BJ (cell line): ENCODE data around the gene ARID1A. TPM values are rescaled to one million over a fixed set of nuclear protein-coding genes. Genes with fewer than 3 reads are reported as not detected.

ENCODE experiments used
- CTCF ChIA-PET: fragments of 350-600 bp; formaldehyde crosslinking; extraction: SDS; loops from one replicate; lab custom pipeline; 2021; ENCODE audit warnings: antibody characterized with exemption, inconsistent platforms; lab: Yijun Ruan, JAX
- POLR2A ChIA-PET: fragments of 300-600 bp; sonication (Branson Sonifier 250); formaldehyde crosslinking; extraction: SDS; loops from one replicate; lab custom pipeline; 2021; ENCODE audit warnings: antibody characterized with exemption; lab: Charles Lee
- DNase-seq: peaks from one replicate; pipeline ENCODE4 v3.0.0-alpha.2; 2011; ENCODE audit warnings: low read depth
- H3K27me3 ChIP-seq: 2 replicates; pipeline ENCODE4 v1.6.0; 2011; ENCODE audit warnings: low read length; ENCODE audit not compliant: control insufficient read depth, insufficient read depth
- H3K36me3 ChIP-seq: 2 replicates; pipeline ENCODE4 v1.5.1; 2011; ENCODE audit warnings: low read length; ENCODE audit not compliant: control insufficient read depth, insufficient read depth
- H3K4me3 ChIP-seq: 2 replicates; pipeline ENCODE4 v1.5.1; 2011; ENCODE audit warnings: low read depth, mild to moderate bottlenecking, control low read depth, low read length
- CTCF ChIP-seq: IDR thresholded peaks from 2 replicates; pipeline ENCODE4 v1.5.1; 2011; ENCODE audit warnings: low read depth, mild to moderate bottlenecking, control low read depth, inconsistent platforms, low read length, moderate library complexity; ENCODE audit not compliant: insufficient read depth
- polyA plus RNA-seq: library from polyadenylated mRNA; depleted of rRNA; stranded (reverse); fragments of >200 nt; gene quantifications from 2 replicates; pipeline ENCODE4 v1.2.3, GENCODE V29; 2011

ARID1A gene
- polyA plus RNA-seq, 1 experiment: 16.0 TPM

DNA sequence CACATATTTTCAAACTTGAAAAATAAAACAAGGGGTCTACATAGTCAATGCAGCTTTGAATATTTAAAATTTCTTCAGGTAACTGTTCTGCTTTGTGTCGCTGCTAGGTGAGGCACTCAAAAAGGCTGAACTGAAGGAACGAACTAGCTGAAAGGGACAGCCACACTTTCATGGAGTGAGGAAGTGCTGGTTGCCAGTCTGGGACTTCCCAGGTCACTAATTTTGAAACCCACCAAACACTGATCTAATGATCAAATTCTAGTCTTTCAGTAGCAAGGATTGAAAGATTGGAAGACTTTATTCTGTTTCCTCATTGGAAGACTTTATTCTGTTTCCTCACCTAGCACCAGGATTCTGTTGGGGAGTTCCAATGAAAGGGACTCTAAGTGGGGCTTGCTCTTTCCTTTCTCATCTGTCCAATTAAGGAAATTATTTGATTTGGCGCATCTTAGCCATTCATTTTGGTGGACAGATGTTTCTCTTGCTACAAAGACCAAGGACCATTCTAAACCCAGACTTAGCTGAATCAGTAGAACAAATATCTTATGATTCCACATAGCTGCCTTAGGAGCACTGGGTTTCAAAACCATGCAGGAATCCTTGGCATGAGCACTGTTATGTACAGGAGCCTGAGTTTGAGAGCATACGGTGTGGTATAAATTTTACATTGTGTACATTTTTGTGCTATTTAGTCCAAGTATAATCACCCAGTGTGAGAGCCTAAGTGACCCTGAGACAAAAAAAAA, 10.9 kb upstream of the ARID1A start:
- H3K27me3 ChIP-seq: no peaks in the 10 kb centered on the region
- H3K4me3 ChIP-seq: no peak overlapping the region
- ChIA-PET POLR2A (no interaction called here), CTCF (interaction anchor here (1.1 kb wide), 1 partner anchor 104 kb away, joined by 4 read pairs; no protein-coding TSS in a partner anchor)
- DNase-seq: no peak
- TF ChIP-seq CTCF: no peak
- H3K36me3 ChIP-seq: no peaks in the 10 kb centered on the region

DNA sequence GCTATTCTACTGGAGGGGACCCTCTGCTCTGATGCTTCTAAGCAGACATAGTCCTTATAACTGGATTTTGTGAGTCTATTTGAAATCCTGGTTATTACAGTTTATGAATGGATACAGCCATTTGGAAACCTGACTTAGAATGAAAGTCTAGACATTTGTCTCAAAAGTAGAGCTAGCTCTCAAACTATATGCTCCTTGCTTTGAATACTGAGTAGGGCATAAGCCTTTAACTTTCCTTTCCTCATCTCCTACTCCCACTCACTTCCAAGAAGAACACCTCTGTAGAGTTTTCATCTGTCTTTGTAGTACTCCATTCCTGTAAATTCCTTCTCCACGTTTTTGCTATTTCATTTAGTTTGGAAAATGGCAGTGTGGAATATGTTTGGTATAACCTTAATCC, 9.0 kb upstream of the ARID1A start:
- ChIA-PET POLR2A (no interaction called here), CTCF (interaction anchor here (0.8 kb wide), 1 partner anchor 102 kb away, joined by 3 read pairs; no protein-coding TSS in a partner anchor)
- Histone ChIP-seq H3K4me3 (no peak overlapping the region), H3K27me3 (no peaks in the 10 kb centered on the region), H3K36me3 (no peaks in the 10 kb centered on the region)
- no peak for TF ChIP-seq CTCF
- no peak for DNase-seq

DNA sequence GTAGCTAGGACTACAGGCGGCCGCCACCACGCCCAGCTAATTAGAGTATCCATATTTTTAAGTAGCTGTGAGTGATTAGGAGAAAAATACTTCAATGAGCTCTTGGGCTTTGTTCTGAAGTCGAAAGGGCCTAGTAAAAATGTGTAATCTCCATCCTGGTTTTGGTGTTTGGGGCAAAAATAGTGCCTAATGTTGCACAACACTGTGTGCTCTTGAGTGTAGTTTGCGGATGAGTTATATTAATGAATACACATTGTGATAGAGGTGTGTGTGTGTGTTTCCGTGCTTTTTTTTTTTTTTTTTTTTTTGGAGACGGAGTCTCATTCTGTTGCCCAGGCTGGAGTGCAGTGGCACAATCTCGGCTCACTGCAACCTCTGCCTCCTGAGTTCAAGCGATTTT, 6.3 kb upstream of the ARID1A start:
- CTCF ChIA-PET: interaction anchor here (1.4 to 1.6 kb wide), 3 partner anchors 12 to 99 kb away, joined by 3 to 5 read pairs (median 3); no protein-coding TSS in a partner anchor
- H3K27me3 ChIP-seq: no peaks in the 10 kb centered on the region
- POLR2A ChIA-PET: no interaction called here
- no peaks in the 10 kb centered on the region for H3K36me3 ChIP-seq
- no peak for TF ChIP-seq CTCF
- no peak for DNase-seq
- H3K4me3 ChIP-seq: no peak overlapping the region

DNA sequence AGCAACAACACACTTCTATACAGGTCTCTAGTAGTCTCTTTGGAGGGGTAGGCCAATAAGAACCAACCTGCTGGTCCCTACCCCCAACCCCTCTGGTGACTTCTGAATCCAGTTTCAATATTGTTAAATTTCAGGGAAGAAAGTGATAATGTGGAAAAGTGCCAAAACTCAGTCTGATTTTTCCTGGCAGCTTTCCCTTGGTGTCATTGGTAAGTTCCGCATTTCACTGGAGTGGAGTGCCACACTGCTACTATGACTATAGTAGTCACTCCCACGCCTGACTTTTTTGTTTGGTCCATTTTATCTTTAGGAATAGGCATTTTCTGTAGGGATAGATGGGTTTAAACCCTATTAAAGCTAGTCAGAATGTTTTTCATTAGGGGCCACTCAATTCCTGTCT, 5.7 kb upstream of the ARID1A start:
- CTCF ChIA-PET: interaction anchor here (0.9 to 5.4 kb wide), 3 partner anchors 12 to 99 kb away, joined by 3 to 47 read pairs (median 3); no protein-coding TSS in a partner anchor

More for the DNA sequence above, 5.7 kb upstream of the ARID1A start:
- POLR2A ChIA-PET: no interaction called here
- Histone ChIP-seq H3K4me3 (no peak overlapping the region), H3K27me3 (no peaks in the 10 kb centered on the region), H3K36me3 (no peaks in the 10 kb centered on the region)
- TF ChIP-seq CTCF: no peak
- DNase-seq: no peak
